Measurements from ENCODE around the gene IFT88. TPM values are rescaled to one million over a fixed set of nuclear protein-coding genes. Genes with fewer than 3 reads are reported as not detected.

The IFT88 gene
- total and polyA plus RNA-seq, 2 of the 4 experiments (the other 2 are of a cell fraction), result 5.5 to 8.6 TPM

- Histone ChIP-seq H3K27ac (ENCODE audit: insufficient read depth, low read length) (no peak overlapping the region), H4K20me1 (ENCODE audit: insufficient read depth, low read length) (no peaks in the 10 kb centered on the region), H4K91ac (ENCODE audit: insufficient read depth, low read depth, low read length) (no peak overlapping the region), H2BK20ac (ENCODE audit: low read depth, low read length) (no peak overlapping the region), H3K14ac (replicated peaks; ENCODE audit: low read depth, low read length) (no peak overlapping the region), H2AK9ac (replicated peaks; ENCODE audit: low read depth, low read length, poor library complexity) (no peak overlapping the region), H3K4ac (ENCODE audit: low read depth, low read length) (no peak overlapping the region), H4K5ac (ENCODE audit: low read depth, low read length) (no peak overlapping the region), H3K23ac (ENCODE audit: low read depth, low read length) (no peak overlapping the region), H2BK15ac (ENCODE audit: low read depth, low read length) (no peak overlapping the region), H3K27me3 (ENCODE audit: control insufficient read depth, insufficient read depth, low read length) (no peaks in the 10 kb centered on the region), H3K4me1 (ENCODE audit: control insufficient read depth, insufficient read depth, low read length) (peaks cover 2% of the 10 kb centered on the region; the same call in 1 of the 2 replicates), H3K9me1 (ENCODE audit: insufficient read depth, low read length) (peaks cover 3% of the 10 kb centered on the region; the same call in 1 of the 2 replicates), H3K9ac (ENCODE audit: low read depth, low read length) (no peak overlapping the region), H2AFZ (replicated peaks; ENCODE audit: low read length, poor library complexity) (no peak overlapping the region), H2AK5ac (ENCODE audit: low read depth, low read length) (no peak overlapping the region), H2BK120ac (ENCODE audit: low read depth, low read length) (no peak overlapping the region), H3K4me3 (ENCODE audit: insufficient read depth, low read depth, low read length) (no peak overlapping the region), H3K4me2 (ENCODE audit: low read depth, low read length) (no peak overlapping the region), H3K56ac (ENCODE audit: extremely low read depth, insufficient read depth, low read length) (no peak overlapping the region), H3K36me3 (ENCODE audit: control insufficient read depth, insufficient read depth, low read length) (peaks cover 3% of the 10 kb centered on the region; the same call in 1 of the 2 replicates), H3K79me1 (ENCODE audit: low read depth in 1 of 2, low read length in 2 of 2) (no peaks in the 10 kb centered on the region), H3K18ac (ENCODE audit: low read depth, low read length) (no peak overlapping the region), H2BK5ac (ENCODE audit: low read depth, low read length, poor library complexity, severe bottlenecking) (no peak overlapping the region), H4K8ac (ENCODE audit: low read depth in 2 of 2, low read length in 2 of 2) (no peak overlapping the region), H3K9me3 (ENCODE audit: control insufficient read depth, insufficient read depth, low read length) (no peaks in the 10 kb centered on the region)
- CTCF ChIA-PET, result no interaction called here
- POLR2A ChIA-PET (ENCODE audit: unreplicated experiment), result no interaction called here
- no TSS peak for BruUV-seq (replicated peaks)
- DNase-seq (no peak), ATAC-seq (ENCODE audit: low read depth) (no peak)
- 80% methylated on average over 1 of the region's 1 CpG; no CpG with 5 or more reads in 1 of the 2 experiments for WGBS, 2 experiments (ENCODE audit: extremely low coverage in 2 of 2, insufficient read length in 1 of 2)
- no peak for TF ChIP-seq MAFK (IDR thresholded peaks at IDR 0.05; ENCODE audit: low read depth, low read length)
- TF ChIP-seq, protein P1, sequence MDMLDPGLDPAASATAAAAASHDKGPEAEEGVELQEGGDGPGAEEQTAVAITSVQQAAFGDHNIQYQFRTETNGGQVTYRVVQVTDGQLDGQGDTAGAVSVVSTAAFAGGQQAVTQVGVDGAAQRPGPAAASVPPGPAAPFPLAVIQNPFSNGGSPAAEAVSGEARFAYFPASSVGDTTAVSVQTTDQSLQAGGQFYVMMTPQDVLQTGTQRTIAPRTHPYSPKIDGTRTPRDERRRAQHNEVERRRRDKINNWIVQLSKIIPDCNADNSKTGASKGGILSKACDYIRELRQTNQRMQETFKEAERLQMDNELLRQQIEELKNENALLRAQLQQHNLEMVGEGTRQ (IDR thresholded peaks at IDR 0.05; ENCODE audit: low read depth, low read length), result no peak
- TF ChIP-seq SMC3 (IDR thresholded peaks at IDR 0.05; ENCODE audit: low read depth, low read length), result no peak
- no peak for TF ChIP-seq ELK1 (IDR thresholded peaks at IDR 0.05; ENCODE audit: borderline replicate concordance, low read depth, low read length)
- TF ChIP-seq POLR2A (IDR thresholded peaks at IDR 0.05; ENCODE audit: low read depth, low read length), result no peak
- in situ Hi-C loops (cut with MboI; ENCODE audit: low sequenced_read_pairs), result no loop called here
- intact Hi-C loops (cut with micrococcal nuclease), result no loop called here
- dilution Hi-C loops (cut with HindIII; ENCODE audit: low sequenced_read_pairs, unreplicated experiment), result no loop called here
Observed at GRCh38 chr13:20671789-20672188, 104.8 kb downstream of the IFT88 start.

Measured in IMR-90 (cell line).